GM18519 (cell line): ENCODE results near the gene HIC1.

ENCODE experiments used
- ATAC-seq: cut with Tn5 transposase; IDR thresholded peaks from one replicate; pipeline ENCODE4 v1.9.1; 2021; ENCODE audit warnings: mild to moderate bottlenecking, moderate library complexity; ENCODE audit not compliant: unreplicated experiment, low FRiP score

Gene HIC1

GRCh38 chr17:2058586-2059546, 4.0 kb downstream of the HIC1 start:
- ATAC-seq = no peak

GRCh38 chr17:2059547-2060384, 4.9 kb downstream of the HIC1 start:
- no peak for ATAC-seq

GRCh38 chr17:2060385-2060658, 5.4 kb downstream of the HIC1 start:
- ATAC-seq = no peak

GRCh38 chr17:2060681-2061440, 6.0 kb downstream of the HIC1 start:
- no peak for ATAC-seq

- no peak for ATAC-seq
These were observed 6.6 kb downstream of the HIC1 start for GRCh38 chr17:2061441-2061958.

GRCh38 chr17:2062571-2063183, 7.8 kb downstream of the HIC1 start:
- no peak for ATAC-seq

GRCh38 chr17:2063261-2064146, 8.6 kb downstream of the HIC1 start:
- no peak for ATAC-seq

- ATAC-seq = no peak
These were observed 9.2 kb downstream of the HIC1 start for GRCh38 chr17:2064147-2064489.

- ATAC-seq = no peak
These were observed 9.6 kb downstream of the HIC1 start for GRCh38 chr17:2064520-2064971.

GRCh38 chr17:2064980-2065785, 10.3 kb downstream of the HIC1 start:
- ATAC-seq = no peak

GRCh38 chr17:2065949-2066400, 11.1 kb downstream of the HIC1 start:
- no peak for ATAC-seq

GRCh38 chr17:2067048-2067561, 12.2 kb downstream of the HIC1 start:
- ATAC-seq = no peak

GRCh38 chr17:2067608-2068024, 12.7 kb downstream of the HIC1 start:
- no peak for ATAC-seq

- no peak for ATAC-seq
These were observed 13.2 kb downstream of the HIC1 start for GRCh38 chr17:2068031-2068518.

- ATAC-seq = no peak
These were observed 13.7 kb downstream of the HIC1 start for GRCh38 chr17:2068519-2069051.

GRCh38 chr17:2070241-2071023, 15.5 kb downstream of the HIC1 start:
- peak; percentile 50 for ATAC-seq

- ATAC-seq = no peak
These were observed 16.1 kb downstream of the HIC1 start for GRCh38 chr17:2071024-2071385.
